ENCODE data around the gene MKI67. TPM values are rescaled to one million over a fixed set of nuclear protein-coding genes. Genes with fewer than 3 reads are reported as not detected.

Gene MKI67
- total and polyA plus RNA-seq, 10 of the 15 experiments (the other 5 are each of a cell fraction or from before 2014, with no cell fraction given), result 22.3 to 183 (median 82.9) TPM

GRCh38 chr10:128069351-128070051, 56.7 kb downstream of the MKI67 start (continued):
- TF ChIP-seq FOXM1 (IDR thresholded peaks at IDR 0.05; ENCODE audit: low read depth, low read length) (0 out of 2 replicates have a peak, but pooled peaks have one; percentile 22), HDGF (IDR thresholded peaks at IDR 0.05) (no peak), EP300 (IDR thresholded peaks at IDR 0.05; ENCODE audit: borderline replicate concordance in 1 of 2, control insufficient read depth in 1 of 2, low read depth in 2 of 2, low read length in 2 of 2) (no peak), NR2F1 (conservative IDR thresholded peaks at IDR 0.05) (no peak), CEBPB (IDR thresholded peaks at IDR 0.05; ENCODE audit: borderline replicate concordance in 1 of 2, low read depth in 2 of 2, low read length in 2 of 2) (no peak), CTCF (IDR thresholded peaks at IDR 0.05 in 2 of 3, conservative IDR thresholded peaks at IDR 0.05 in 1 of 3; ENCODE audit: control insufficient read depth in 2 of 3, extremely low read depth in 1 of 3, insufficient read depth in 1 of 3, low read depth in 3 of 3, low read length in 3 of 3) (peak; percentile 67 to 91 (median 69)), MEF2A (IDR thresholded peaks at IDR 0.05; ENCODE audit: insufficient read depth, low read depth, low read length) (no peak), PML (IDR thresholded peaks at IDR 0.05; ENCODE audit: low read length) (no peak), STAT3 (IDR thresholded peaks at IDR 0.05; ENCODE audit: low read depth, low read length) (no peak), CREM (IDR thresholded peaks at IDR 0.05; ENCODE audit: low read depth) (no peak), IKZF2 (IDR thresholded peaks at IDR 0.05) (no peak), TCF12 (IDR thresholded peaks at IDR 0.05; ENCODE audit: low read depth, low read length) (no peak), MEF2B (IDR thresholded peaks at IDR 0.05; ENCODE audit: partially characterized antibody, poor library complexity, severe bottlenecking) (no peak), PKNOX1 (IDR thresholded peaks at IDR 0.05) (no peak), RCOR1 (conservative IDR thresholded peaks at IDR 0.05; ENCODE audit: low read depth, low read length) (no peak), BCL11A (IDR thresholded peaks at IDR 0.05; ENCODE audit: low read depth, low read length) (no peak)
